HG03066 (cell line): ENCODE data around the gene KLHL29.

Experiments used
- ATAC-seq: cut with Tn5 transposase; IDR thresholded peaks from one replicate; pipeline ENCODE4 v1.9.1; 2021; ENCODE audit warnings: low read depth; ENCODE audit not compliant: unreplicated experiment

The KLHL29 gene

GRCh38 chr2:23445450-23445868 lies 60.5 kb downstream of the KLHL29 start:
- no peak for ATAC-seq

GRCh38 chr2:23446916-23447315 lies 61.9 kb downstream of the KLHL29 start:
- no peak for ATAC-seq

DNA sequence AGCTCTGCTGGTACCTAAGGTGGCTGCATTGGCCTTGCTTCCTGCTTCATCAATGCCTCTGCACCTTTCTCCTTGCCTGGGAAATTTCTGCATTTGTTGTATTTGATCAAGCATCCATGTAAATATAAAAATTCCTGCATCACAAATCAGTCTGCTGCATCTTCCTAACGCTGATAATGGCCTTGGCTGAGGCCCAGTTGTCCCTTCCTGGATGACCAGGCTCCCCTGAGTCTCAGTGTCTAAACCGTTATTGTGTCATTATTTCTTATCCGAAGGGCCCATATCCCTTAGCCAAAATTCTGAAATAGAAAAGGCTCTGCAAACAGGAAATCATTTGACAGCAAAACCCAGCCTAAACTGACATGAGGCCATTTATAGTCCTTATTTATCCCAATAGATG lies 62.4 kb downstream of the KLHL29 start:
- ATAC-seq = no peak

GRCh38 chr2:23448906-23449305 lies 63.9 kb downstream of the KLHL29 start:
- ATAC-seq = no peak

DNA sequence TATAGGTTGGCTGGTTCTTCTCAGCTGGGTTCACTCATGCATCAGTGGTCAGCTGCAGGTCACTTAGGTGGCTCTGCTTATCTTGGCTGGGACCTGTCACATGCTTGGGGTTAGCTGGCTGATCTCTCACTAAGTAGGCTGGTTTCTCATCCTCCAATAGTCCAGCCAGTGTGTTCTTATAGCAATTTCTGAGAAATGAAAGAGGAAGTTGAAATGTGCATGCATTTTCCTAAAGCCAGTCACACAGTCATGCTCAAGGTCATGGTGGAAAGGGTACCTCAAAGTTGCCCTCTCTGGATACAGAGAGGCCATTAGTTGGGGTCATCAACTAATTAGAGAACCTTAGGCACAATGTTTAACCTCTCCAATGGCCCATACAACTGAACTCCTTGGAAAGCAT lies 64.4 kb downstream of the KLHL29 start:
- ATAC-seq = peak; percentile 86

DNA sequence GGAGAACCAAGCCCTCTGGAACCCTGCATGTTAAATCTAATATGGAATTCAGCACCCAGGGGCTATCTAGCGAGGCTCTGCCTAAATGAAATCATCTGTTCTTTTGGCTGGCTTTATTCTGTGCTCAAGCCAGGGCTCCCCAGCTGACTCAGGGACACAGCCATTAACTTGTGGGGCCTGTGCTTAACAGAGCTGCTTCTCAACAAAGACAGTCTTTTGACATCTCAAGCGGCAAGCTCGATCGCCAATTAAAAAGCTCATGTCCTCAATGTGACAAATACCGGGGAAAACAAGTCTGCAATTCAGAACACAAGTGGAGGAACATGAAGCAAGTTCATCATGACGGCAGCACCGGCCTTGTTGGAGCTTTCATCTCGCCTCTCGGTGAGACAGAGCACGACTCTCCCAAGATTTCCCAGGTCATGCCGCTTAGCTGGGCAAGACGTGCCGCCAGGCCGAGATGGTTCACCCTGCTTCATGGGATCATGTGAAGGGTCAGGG lies 64.9 kb downstream of the KLHL29 start:
- no peak for ATAC-seq

GRCh38 chr2:23452372-23452771 lies 67.4 kb downstream of the KLHL29 start:
- no peak for ATAC-seq

DNA sequence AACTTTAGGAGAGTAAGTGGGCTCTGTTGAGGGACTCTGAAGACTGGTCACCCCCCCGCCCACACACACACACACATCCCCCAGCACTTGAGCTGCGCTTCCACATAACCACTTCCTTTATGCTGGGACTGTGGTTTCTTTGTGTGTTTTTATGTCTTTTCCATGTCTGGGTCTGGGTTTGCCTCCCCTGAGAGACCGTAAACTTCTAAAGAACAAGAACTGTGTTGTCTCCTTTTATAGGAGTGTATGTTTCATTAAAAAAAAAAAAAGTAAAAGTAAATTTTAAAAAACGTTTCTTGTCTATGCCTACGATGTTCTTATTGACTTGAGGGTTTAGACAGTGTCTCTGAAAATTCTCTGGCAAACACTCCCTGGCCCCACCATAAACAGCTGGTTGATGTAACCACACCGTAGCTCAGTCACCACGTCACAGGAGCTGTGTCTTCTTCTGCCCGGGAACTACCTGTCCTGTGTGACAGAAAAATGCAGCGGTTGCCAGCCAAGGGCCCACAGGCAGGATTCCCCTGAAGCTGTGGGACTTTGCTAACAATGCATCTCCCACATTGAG lies 68.0 kb downstream of the KLHL29 start:
- ATAC-seq = peak; percentile 43

- ATAC-seq = no peak
Observed at GRCh38 chr2:23453432-23453831, 68.5 kb downstream of the KLHL29 start.

- ATAC-seq = no peak
Observed at GRCh38 chr2:23453836-23454460, 69.0 kb downstream of the KLHL29 start.

- ATAC-seq = no peak
Observed at GRCh38 chr2:23454501-23455120, 69.6 kb downstream of the KLHL29 start.

- ATAC-seq = no peak
Observed at GRCh38 chr2:23456396-23456795, 71.4 kb downstream of the KLHL29 start.

GRCh38 chr2:23456881-23457760 lies 72.1 kb downstream of the KLHL29 start:
- no peak for ATAC-seq

GRCh38 chr2:23457990-23458682 lies 73.2 kb downstream of the KLHL29 start:
- ATAC-seq = no peak

GRCh38 chr2:23459032-23459431 lies 74.1 kb downstream of the KLHL29 start:
- ATAC-seq = no peak

DNA sequence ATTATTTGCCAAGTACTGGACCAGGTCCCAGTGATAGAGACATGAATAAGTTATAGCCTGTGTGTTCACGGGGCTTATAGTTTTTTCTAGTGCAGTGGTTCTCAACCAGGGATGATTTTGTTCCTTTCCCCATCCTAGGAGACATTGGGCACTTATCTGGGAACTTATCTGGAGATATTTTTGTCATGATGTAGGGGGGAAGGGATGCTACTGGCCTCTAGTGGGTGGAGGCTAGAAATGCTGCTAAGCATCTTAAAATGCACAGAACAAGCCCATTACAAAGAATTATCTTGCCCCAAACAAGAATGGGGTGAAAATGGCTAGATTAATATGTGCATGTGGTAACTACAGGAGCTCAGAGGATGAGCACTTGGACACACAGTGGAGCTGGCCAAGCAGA lies 75.2 kb downstream of the KLHL29 start:
- ATAC-seq = peak; percentile 61

DNA sequence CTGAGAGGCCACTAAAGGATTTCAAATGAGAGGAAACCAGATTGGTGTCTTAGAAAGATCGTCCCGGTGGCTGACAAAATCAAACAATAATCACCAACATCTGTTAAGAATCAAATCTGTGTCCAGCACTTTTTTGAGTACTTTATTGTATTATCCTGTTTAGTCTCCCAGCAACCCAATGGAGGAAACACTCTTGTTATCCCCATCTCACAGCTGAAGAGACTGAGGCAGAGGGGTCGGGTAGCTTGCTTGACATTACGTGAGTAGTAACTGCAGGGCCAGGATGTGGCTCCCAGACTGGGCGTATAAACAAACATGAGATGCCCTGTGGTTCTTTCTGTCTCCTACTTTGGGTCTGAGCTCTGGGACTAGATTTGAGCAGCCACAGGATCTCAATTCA lies 76.0 kb downstream of the KLHL29 start:
- ATAC-seq = no peak

- no peak for ATAC-seq
Observed at GRCh38 chr2:23464156-23464555, 79.2 kb downstream of the KLHL29 start.

- no peak for ATAC-seq
Observed at GRCh38 chr2:23464905-23465537, 80.0 kb downstream of the KLHL29 start.

DNA sequence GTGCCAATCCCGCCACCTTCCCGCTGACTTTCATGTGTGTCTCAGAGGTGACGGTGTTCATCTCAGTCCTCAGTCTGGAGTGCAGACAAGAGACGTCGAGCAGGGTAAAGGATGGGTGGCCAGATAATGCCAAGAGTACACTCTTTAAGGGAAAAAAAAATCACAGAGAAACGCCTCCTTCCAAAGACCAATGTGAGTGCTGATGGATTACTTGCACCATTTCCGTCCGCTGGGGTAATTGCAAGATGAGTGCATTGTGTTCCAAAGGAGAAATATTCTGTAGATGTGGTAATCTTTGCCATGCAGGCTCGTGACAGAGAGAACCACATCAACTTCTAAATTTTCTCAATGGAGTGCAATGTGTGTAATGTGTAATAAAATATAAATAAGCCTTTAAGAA lies 81.0 kb downstream of the KLHL29 start:
- no peak for ATAC-seq
